ENCODE data around the gene PRR20G. TPM values are rescaled to one million over a fixed set of nuclear protein-coding genes. Genes with fewer than 3 reads are reported as not detected.

PRR20G gene
- total RNA-seq, 1 experiment from 2014 or later: not detected

GRCh38 chr3:127257351-127257750, 30.5 kb downstream of the PRR20G start:
- H3K27me3 Mint-ChIP-seq (ENCODE audit: insufficient read depth, unreplicated experiment): peaks cover 23% of the 10 kb centered on the region
- no TSS peak for BruUV-seq (replicated peaks)
- Histone ChIP-seq H3K4me1 (no peaks in the 10 kb centered on the region), H3K27me3 (replicated peaks; ENCODE audit: control insufficient read depth, insufficient read depth, low read length) (no peaks in the 10 kb centered on the region; the same call in 1 of the 2 replicates), H3K4me3 (ENCODE audit: low read depth, low read length) (no peak overlapping the region), H3K36me3 (ENCODE audit: control insufficient read depth, insufficient read depth, low read length) (no peaks in the 10 kb centered on the region), H3K9me3 (no peaks in the 10 kb centered on the region)
- H3K36me3 Mint-ChIP-seq (ENCODE audit: insufficient read depth, unreplicated experiment): no peaks in the 10 kb centered on the region
- no peaks in the 10 kb centered on the region for H3K9me3 Mint-ChIP-seq (ENCODE audit: unreplicated experiment)
- intact Hi-C loops (cut with micrococcal nuclease; ENCODE audit: unreplicated experiment): loop anchor here (10.0 kb wide), 1 partner anchor 197 kb away; no protein-coding TSS in a partner anchor
- no peak for TF ChIP-seq CTCF (IDR thresholded peaks at IDR 0.05; ENCODE audit: insufficient read depth in 1 of 2, low read depth in 1 of 2, low read length in 1 of 2, severe bottlenecking in 1 of 2, unreplicated experiment in 1 of 2)
- DNase-seq: no peak
- ChIA-PET CTCF (no interaction called here), POLR2A (no interaction called here)
- no peaks in the 10 kb centered on the region for H3K4me1 Mint-ChIP-seq (ENCODE audit: low read depth, unreplicated experiment)
- no peak overlapping the region for H3K27ac Mint-ChIP-seq (ENCODE audit: unreplicated experiment)
- no peak overlapping the region for H3K4me3 Mint-ChIP-seq (ENCODE audit: unreplicated experiment)

- Mint-ChIP-seq H3K4me3 (ENCODE audit: unreplicated experiment) (no peak overlapping the region), H3K4me1 (ENCODE audit: low read depth, unreplicated experiment) (no peaks in the 10 kb centered on the region), H3K27me3 (ENCODE audit: insufficient read depth, unreplicated experiment) (peaks cover 23% of the 10 kb centered on the region), H3K36me3 (ENCODE audit: insufficient read depth, unreplicated experiment) (no peaks in the 10 kb centered on the region), H3K27ac (ENCODE audit: unreplicated experiment) (no peak overlapping the region), H3K9me3 (ENCODE audit: unreplicated experiment) (no peaks in the 10 kb centered on the region)
- Histone ChIP-seq H3K27me3 (replicated peaks; ENCODE audit: control insufficient read depth, insufficient read depth, low read length) (no peaks in the 10 kb centered on the region; the same call in 1 of the 2 replicates), H3K4me1 (no peaks in the 10 kb centered on the region), H3K36me3 (ENCODE audit: control insufficient read depth, insufficient read depth, low read length) (no peaks in the 10 kb centered on the region), H3K4me3 (ENCODE audit: low read depth, low read length) (no peak overlapping the region), H3K9me3 (no peaks in the 10 kb centered on the region)
- ChIA-PET CTCF (no interaction called here), POLR2A (no interaction called here)
- intact Hi-C loops (cut with micrococcal nuclease; ENCODE audit: unreplicated experiment): loop anchor here (10.0 kb wide), 1 partner anchor 198 kb away; no protein-coding TSS in a partner anchor
- no peak for DNase-seq
- TF ChIP-seq CTCF (IDR thresholded peaks at IDR 0.05; ENCODE audit: insufficient read depth in 1 of 2, low read depth in 1 of 2, low read length in 1 of 2, severe bottlenecking in 1 of 2, unreplicated experiment in 1 of 2): no peak
- no TSS peak for BruUV-seq (replicated peaks)
Measured at GRCh38 chr3:127256733-127257271, 31.0 kb downstream of the PRR20G start.

- no peaks in the 10 kb centered on the region for H3K9me3 ChIP-seq
- CTCF ChIA-PET: no interaction called here
- no peak for DNase-seq
- no TSS peak for BruUV-seq (replicated peaks)
- H3K4me3 ChIP-seq (ENCODE audit: low read depth, low read length): no peak overlapping the region
- no peaks in the 10 kb centered on the region for H3K36me3 Mint-ChIP-seq (ENCODE audit: insufficient read depth, unreplicated experiment)
- no peak overlapping the region for H3K4me3 Mint-ChIP-seq (ENCODE audit: unreplicated experiment)
- H3K36me3 ChIP-seq (ENCODE audit: control insufficient read depth, insufficient read depth, low read length): no peaks in the 10 kb centered on the region
- no peaks in the 10 kb centered on the region; the same call in 1 of the 2 replicates for H3K27me3 ChIP-seq (replicated peaks; ENCODE audit: control insufficient read depth, insufficient read depth, low read length)
- H3K9me3 Mint-ChIP-seq (ENCODE audit: unreplicated experiment): no peaks in the 10 kb centered on the region
- POLR2A ChIA-PET: no interaction called here
- H3K4me1 Mint-ChIP-seq (ENCODE audit: low read depth, unreplicated experiment): no peaks in the 10 kb centered on the region
- H3K4me1 ChIP-seq: no peaks in the 10 kb centered on the region
- intact Hi-C loops (cut with micrococcal nuclease; ENCODE audit: unreplicated experiment): loop anchor here (10.0 kb wide), 1 partner anchor 199 kb away; no protein-coding TSS in a partner anchor
- H3K27ac Mint-ChIP-seq (ENCODE audit: unreplicated experiment): no peak overlapping the region
- H3K27me3 Mint-ChIP-seq (ENCODE audit: insufficient read depth, unreplicated experiment): peaks cover 23% of the 10 kb centered on the region
- TF ChIP-seq CTCF (IDR thresholded peaks at IDR 0.05; ENCODE audit: insufficient read depth in 1 of 2, low read depth in 1 of 2, low read length in 1 of 2, severe bottlenecking in 1 of 2, unreplicated experiment in 1 of 2): no peak
Measured at GRCh38 chr3:127256138-127256537, 31.7 kb downstream of the PRR20G start.

Measured in Caco-2 (cell line).